SK-N-SH treated with all-trans-retinoic acid at 6 μM for 48 hours (cell line): Measurements from ENCODE around the gene ALDH1A2.

Experiments used
- ATAC-seq: fragments of 200-7000 bp; cut with Tn5 transposase; 3 replicates; pipeline ENCODE4 v1.9.1; 2020; ENCODE audit warnings: mild to moderate bottlenecking, moderate library complexity
- ARNTL ChIP-seq: fragments of 450-650 bp; formaldehyde crosslinking; IDR thresholded peaks from 2 replicates; pipeline ENCODE4 v1.5.0; 2020; ENCODE audit warnings: low read depth, mild to moderate bottlenecking, moderate library complexity, borderline replicate concordance
- BACH2 ChIP-seq: fragments of 250-450 bp; sonication (Bioruptor Pico); IDR thresholded peaks from 2 replicates; pipeline ENCODE4 v1.9.0; 2021; ENCODE audit warnings: mild to moderate bottlenecking, borderline replicate concordance
- CREB5 ChIP-seq: fragments of 250-450 bp; sonication (Bioruptor Pico); IDR thresholded peaks from 2 replicates; pipeline ENCODE4 v1.5.1; 2020; ENCODE audit warnings: low read depth, mild to moderate bottlenecking, moderate library complexity
- CSDC2 ChIP-seq: fragments of 250-450 bp; sonication (Bioruptor Pico); IDR thresholded peaks from 2 replicates; pipeline ENCODE4 v1.5.0; 2020; ENCODE audit warnings: mild to moderate bottlenecking, moderate library complexity
- ESRRG ChIP-seq: fragments of 250-450 bp; sonication (Bioruptor Pico); IDR thresholded peaks from 2 replicates; pipeline ENCODE4 v1.6.1; 2021; ENCODE audit warnings: mild to moderate bottlenecking
- GLIS3 ChIP-seq: fragments of 250-450 bp; sonication (Bioruptor Pico); IDR thresholded peaks from 2 replicates; pipeline ENCODE4 v1.5.0; 2020; ENCODE audit warnings: mild to moderate bottlenecking, moderate library complexity
- ISL1 ChIP-seq: fragments of 250-450 bp; sonication (Bioruptor Pico); IDR thresholded peaks from 2 replicates; pipeline ENCODE4 v2.1.2; 2022; ENCODE audit warnings: mild to moderate bottlenecking, moderate library complexity
- OSR1 ChIP-seq: fragments of 250-450 bp; sonication (Bioruptor Pico); IDR thresholded peaks from 2 replicates; pipeline ENCODE4 v1.8.0; 2022; ENCODE audit warnings: moderate library complexity, mild to moderate bottlenecking, inconsistent platforms
- PATZ1 ChIP-seq: fragments of 250-450 bp; sonication (Bioruptor Pico); IDR thresholded peaks from 2 replicates; pipeline ENCODE4 v1.8.0; 2020; ENCODE audit warnings: mild to moderate bottlenecking, moderate library complexity, borderline replicate concordance
- POU6F1 ChIP-seq: fragments of 250-450 bp; sonication (Bioruptor Pico); IDR thresholded peaks from 2 replicates; pipeline ENCODE4 v1.8.0; 2021; ENCODE audit warnings: low read depth, mild to moderate bottlenecking, moderate library complexity, borderline replicate concordance
- PPARA ChIP-seq: fragments of 250-450 bp; sonication (Bioruptor Pico); IDR thresholded peaks from 2 replicates; pipeline ENCODE4 v1.5.0; 2020; ENCODE audit warnings: mild to moderate bottlenecking, borderline replicate concordance
- RARB ChIP-seq: fragments of 250-450 bp; sonication (Bioruptor Pico); IDR thresholded peaks from 2 replicates; pipeline ENCODE4 v1.8.0; 2021; ENCODE audit warnings: mild to moderate bottlenecking, moderate library complexity
- SNAI2 ChIP-seq: fragments of 250-450 bp; sonication (Bioruptor Pico); IDR thresholded peaks from 2 replicates; pipeline ENCODE4 v1.5.0; 2020; ENCODE audit warnings: mild to moderate bottlenecking, moderate library complexity
- TCF4 ChIP-seq: fragments of 250-450 bp; sonication (Bioruptor Pico); IDR thresholded peaks from 2 replicates; pipeline ENCODE4 v1.8.0; 2021; ENCODE audit warnings: mild to moderate bottlenecking, moderate library complexity, borderline replicate concordance
- TOX ChIP-seq: fragments of 250-450 bp; sonication (Bioruptor Pico); IDR thresholded peaks from 2 replicates; pipeline ENCODE4 v1.8.0; 2021; ENCODE audit warnings: mild to moderate bottlenecking, moderate library complexity, borderline replicate concordance
- ZC3H10 ChIP-seq: fragments of 250-450 bp; sonication (Bioruptor Pico); IDR thresholded peaks from 2 replicates; pipeline ENCODE4 v1.5.1; 2021; ENCODE audit warnings: mild to moderate bottlenecking, moderate library complexity
- ZFP3 ChIP-seq: fragments of 250-450 bp; sonication (Bioruptor Pico); IDR thresholded peaks from 2 replicates; pipeline ENCODE4 v1.5.0; 2020; ENCODE audit warnings: mild to moderate bottlenecking, moderate library complexity
- ZFP30 ChIP-seq: fragments of 450-650 bp; formaldehyde crosslinking; IDR thresholded peaks from 2 replicates; pipeline ENCODE4 v1.5.0; 2022; ENCODE audit warnings: mild to moderate bottlenecking, moderate library complexity
- ZNF565 ChIP-seq: fragments of 450-650 bp; formaldehyde crosslinking; conservative IDR thresholded peaks from 2 replicates; pipeline ENCODE4 v1.5.0; 2020; ENCODE audit warnings: low read depth, mild to moderate bottlenecking, moderate library complexity
- ZNF70 ChIP-seq: fragments of 450-650 bp; formaldehyde crosslinking; IDR thresholded peaks from 2 replicates; pipeline ENCODE4 v1.5.0; 2020; ENCODE audit warnings: mild to moderate bottlenecking, moderate library complexity
- ZNF8 ChIP-seq: fragments of 450-650 bp; formaldehyde crosslinking; IDR thresholded peaks from 2 replicates; pipeline ENCODE4 v1.5.0; 2020; ENCODE audit warnings: mild to moderate bottlenecking, moderate library complexity
- TF ChIP-seq, protein P1 (sequence below): fragments of 250-450 bp; sonication (Bioruptor Pico); IDR thresholded peaks from 2 replicates; pipeline ENCODE4 v1.5.0; 2020; ENCODE audit warnings: mild to moderate bottlenecking, moderate library complexity
- TF ChIP-seq, protein P2 (sequence below): fragments of 250-450 bp; sonication (Bioruptor Pico); IDR thresholded peaks from 2 replicates; pipeline ENCODE4 v1.5.1; 2021; ENCODE audit warnings: mild to moderate bottlenecking, moderate library complexity

The ALDH1A2 gene

GRCh38 chr15:58058729-58059128 is 6.8 kb downstream of the ALDH1A2 start:
- TF ChIP-seq ISL1 (CRISPR knock-in tag) (no peak), ZC3H10 (no peak), RARB (CRISPR knock-in tag) (no peak), PPARA (no peak), PATZ1 (CRISPR knock-in tag) (no peak), GLIS3 (no peak), ZNF8 (no peak), ZFP30 (CRISPR knock-in tag) (no peak), ZNF565 (CRISPR knock-in tag) (no peak), ZFP3 (CRISPR knock-in tag) (no peak), ZNF70 (CRISPR knock-in tag) (no peak), TOX (CRISPR knock-in tag) (no peak), ARNTL (CRISPR knock-in tag) (no peak), SNAI2 (no peak)
- no peak for ATAC-seq

DNA sequence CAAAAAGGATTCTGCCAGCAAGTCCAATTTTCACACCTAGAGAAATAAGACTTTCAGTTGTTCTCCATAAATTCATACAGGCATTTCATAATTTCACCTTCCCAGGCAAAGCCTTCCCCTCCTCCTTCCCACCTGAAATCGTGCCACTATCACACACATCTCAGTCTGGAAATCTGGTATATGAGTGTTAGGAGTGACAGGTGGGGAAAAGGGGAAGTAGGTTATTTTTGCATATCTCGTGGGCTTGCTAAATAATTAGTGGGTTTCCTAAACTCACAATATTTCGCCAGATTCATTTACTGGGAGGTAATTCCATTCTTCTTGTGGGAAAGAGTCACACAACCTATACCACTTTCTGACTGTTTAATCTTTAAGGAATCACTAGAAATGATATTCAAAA is 7.4 kb downstream of the ALDH1A2 start:
- TF ChIP-seq TOX (CRISPR knock-in tag) (no peak), PPARA (no peak), ZFP3 (CRISPR knock-in tag) (no peak), CSDC2 (CRISPR knock-in tag) (no peak)
- no peak for ATAC-seq

- no peak for ATAC-seq
- no peak for TF ChIP-seq TOX (CRISPR knock-in tag)
- TF ChIP-seq GLIS3: no peak
- TF ChIP-seq PATZ1 (CRISPR knock-in tag): no peak
- TF ChIP-seq PPARA: no peak
- no peak for TF ChIP-seq OSR1 (CRISPR knock-in tag)
- no peak for TF ChIP-seq ZC3H10
- TF ChIP-seq ZFP3 (CRISPR knock-in tag): no peak
- TF ChIP-seq ESRRG (CRISPR knock-in tag): no peak
- TF ChIP-seq POU6F1 (CRISPR knock-in tag): no peak
- TF ChIP-seq ZNF70 (CRISPR knock-in tag): no peak
- no peak for TF ChIP-seq CSDC2 (CRISPR knock-in tag)
- TF ChIP-seq BACH2 (CRISPR knock-in tag): no peak
- TF ChIP-seq ARNTL (CRISPR knock-in tag): no peak
- TF ChIP-seq ZNF8: no peak
- no peak for TF ChIP-seq ZNF565 (CRISPR knock-in tag)
- TF ChIP-seq TCF4: no peak
- no peak for TF ChIP-seq SNAI2
- TF ChIP-seq CREB5: no peak
- TF ChIP-seq, all 23 proteins: peak for 0
Observed at GRCh38 chr15:58057559-58057958, 8.0 kb downstream of the ALDH1A2 start.

GRCh38 chr15:58056015-58056414 is 9.5 kb downstream of the ALDH1A2 start:
- TF ChIP-seq ZNF565 (CRISPR knock-in tag) (no peak), ISL1 (CRISPR knock-in tag) (no peak), CSDC2 (CRISPR knock-in tag) (no peak), BACH2 (CRISPR knock-in tag) (no peak), CREB5 (no peak), ZFP3 (CRISPR knock-in tag) (no peak), ZNF8 (no peak), ARNTL (CRISPR knock-in tag) (no peak), GLIS3 (no peak), ZNF70 (CRISPR knock-in tag) (no peak), PPARA (no peak)
- TF ChIP-seq, protein P1, sequence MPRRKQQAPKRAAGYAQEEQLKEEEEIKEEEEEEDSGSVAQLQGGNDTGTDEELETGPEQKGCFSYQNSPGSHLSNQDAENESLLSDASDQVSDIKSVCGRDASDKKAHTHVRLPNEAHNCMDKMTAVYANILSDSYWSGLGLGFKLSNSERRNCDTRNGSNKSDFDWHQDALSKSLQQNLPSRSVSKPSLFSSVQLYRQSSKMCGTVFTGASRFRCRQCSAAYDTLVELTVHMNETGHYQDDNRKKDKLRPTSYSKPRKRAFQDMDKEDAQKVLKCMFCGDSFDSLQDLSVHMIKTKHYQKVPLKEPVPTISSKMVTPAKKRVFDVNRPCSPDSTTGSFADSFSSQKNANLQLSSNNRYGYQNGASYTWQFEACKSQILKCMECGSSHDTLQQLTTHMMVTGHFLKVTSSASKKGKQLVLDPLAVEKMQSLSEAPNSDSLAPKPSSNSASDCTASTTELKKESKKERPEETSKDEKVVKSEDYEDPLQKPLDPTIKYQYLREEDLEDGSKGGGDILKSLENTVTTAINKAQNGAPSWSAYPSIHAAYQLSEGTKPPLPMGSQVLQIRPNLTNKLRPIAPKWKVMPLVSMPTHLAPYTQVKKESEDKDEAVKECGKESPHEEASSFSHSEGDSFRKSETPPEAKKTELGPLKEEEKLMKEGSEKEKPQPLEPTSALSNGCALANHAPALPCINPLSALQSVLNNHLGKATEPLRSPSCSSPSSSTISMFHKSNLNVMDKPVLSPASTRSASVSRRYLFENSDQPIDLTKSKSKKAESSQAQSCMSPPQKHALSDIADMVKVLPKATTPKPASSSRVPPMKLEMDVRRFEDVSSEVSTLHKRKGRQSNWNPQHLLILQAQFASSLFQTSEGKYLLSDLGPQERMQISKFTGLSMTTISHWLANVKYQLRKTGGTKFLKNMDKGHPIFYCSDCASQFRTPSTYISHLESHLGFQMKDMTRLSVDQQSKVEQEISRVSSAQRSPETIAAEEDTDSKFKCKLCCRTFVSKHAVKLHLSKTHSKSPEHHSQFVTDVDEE (CRISPR knock-in tag): no peak
- TF ChIP-seq, protein P2, sequence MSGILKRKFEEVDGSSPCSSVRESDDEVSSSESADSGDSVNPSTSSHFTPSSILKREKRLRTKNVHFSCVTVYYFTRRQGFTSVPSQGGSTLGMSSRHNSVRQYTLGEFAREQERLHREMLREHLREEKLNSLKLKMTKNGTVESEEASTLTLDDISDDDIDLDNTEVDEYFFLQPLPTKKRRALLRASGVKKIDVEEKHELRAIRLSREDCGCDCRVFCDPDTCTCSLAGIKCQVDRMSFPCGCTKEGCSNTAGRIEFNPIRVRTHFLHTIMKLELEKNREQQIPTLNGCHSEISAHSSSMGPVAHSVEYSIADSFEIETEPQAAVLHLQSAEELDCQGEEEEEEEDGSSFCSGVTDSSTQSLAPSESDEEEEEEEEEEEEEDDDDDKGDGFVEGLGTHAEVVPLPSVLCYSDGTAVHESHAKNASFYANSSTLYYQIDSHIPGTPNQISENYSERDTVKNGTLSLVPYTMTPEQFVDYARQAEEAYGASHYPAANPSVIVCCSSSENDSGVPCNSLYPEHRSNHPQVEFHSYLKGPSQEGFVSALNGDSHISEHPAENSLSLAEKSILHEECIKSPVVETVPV (CRISPR knock-in tag): no peak
- TF ChIP-seq, all 23 proteins: peak for 0
- ATAC-seq: no peak
